GM12872 (cell line): ENCODE results near the gene SLC41A3.

ENCODE experiments used
- TF ChIP-seq, protein P1 (sequence below): IDR thresholded peaks from 3 replicates; pipeline ENCODE4 v1.5.1; 2011; ENCODE audit warnings: low read depth, mild to moderate bottlenecking, low read length, moderate library complexity; ENCODE audit not compliant: insufficient read depth

Gene SLC41A3

DNA sequence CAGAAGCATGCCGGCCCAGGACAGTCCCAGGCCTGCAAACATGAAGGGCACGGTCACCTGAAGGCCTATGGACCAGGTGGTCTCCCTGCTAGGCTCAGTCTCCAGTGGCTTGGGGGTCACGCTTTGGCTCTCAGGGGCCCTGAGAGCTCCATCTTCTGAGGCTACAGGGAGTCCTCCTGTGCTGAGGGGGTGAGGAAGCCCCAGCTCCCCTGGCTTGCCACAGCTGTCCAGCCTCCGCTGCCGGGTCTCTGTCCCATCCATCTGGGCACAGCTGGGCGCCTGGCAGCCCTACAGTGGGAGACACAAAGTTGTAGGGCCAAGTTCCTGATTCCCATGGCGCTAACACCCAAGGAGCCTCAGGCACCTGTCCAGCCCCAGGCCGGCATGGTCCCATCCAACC lies 16.0 kb downstream of the SLC41A3 start:
- TF ChIP-seq, protein P1, sequence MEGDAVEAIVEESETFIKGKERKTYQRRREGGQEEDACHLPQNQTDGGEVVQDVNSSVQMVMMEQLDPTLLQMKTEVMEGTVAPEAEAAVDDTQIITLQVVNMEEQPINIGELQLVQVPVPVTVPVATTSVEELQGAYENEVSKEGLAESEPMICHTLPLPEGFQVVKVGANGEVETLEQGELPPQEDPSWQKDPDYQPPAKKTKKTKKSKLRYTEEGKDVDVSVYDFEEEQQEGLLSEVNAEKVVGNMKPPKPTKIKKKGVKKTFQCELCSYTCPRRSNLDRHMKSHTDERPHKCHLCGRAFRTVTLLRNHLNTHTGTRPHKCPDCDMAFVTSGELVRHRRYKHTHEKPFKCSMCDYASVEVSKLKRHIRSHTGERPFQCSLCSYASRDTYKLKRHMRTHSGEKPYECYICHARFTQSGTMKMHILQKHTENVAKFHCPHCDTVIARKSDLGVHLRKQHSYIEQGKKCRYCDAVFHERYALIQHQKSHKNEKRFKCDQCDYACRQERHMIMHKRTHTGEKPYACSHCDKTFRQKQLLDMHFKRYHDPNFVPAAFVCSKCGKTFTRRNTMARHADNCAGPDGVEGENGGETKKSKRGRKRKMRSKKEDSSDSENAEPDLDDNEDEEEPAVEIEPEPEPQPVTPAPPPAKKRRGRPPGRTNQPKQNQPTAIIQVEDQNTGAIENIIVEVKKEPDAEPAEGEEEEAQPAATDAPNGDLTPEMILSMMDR: no peak

DNA sequence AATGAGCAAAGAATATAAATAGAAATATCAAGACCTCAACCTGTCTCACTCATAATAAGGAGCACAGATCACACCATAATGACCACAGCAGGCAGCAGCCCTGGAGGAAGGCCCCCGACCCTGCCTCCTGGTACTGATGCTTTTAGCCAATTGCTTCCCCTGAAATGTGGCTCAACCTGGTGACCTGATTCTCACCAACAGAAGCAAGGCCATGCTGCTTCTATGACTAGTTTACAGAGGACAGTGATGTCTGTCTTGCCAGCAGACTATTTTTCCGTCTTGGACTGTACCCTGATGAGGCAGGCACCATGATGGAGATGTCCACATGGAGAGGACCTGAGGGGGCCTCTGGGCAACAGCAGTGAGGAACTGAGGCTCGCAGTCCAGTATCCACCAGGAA lies 18.0 kb downstream of the SLC41A3 start:
- TF ChIP-seq, protein P1: no peak

DNA sequence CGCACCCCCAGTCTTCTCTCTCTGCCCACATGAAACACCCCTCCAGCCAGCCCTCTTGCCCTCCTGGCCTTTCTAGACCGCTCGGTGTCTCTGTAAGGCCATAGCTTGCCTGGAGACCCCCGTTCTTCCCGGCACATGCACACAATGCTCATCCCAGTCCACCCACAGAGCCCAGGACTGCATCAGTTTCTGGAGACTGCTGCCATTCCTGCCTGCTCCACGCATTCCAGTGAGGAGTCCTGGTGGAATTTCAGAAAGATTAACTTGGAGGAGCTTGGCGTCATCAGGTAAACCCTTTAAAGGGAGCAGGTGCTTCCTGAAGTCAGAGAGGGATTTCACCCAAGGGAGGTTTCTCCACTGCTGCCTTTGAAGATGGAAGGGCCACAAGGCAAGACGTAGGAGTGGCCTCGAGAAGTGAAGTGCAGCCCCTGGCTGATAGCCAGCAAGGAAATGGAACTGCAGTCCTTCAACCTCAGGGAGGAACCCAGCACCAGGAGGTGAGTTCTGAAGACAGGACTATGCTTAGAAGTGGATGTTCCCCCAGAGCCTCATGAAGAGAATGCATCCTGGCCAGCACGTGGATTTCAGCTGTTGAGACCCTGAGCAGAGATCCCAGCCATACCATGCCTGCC lies 19.2 kb downstream of the SLC41A3 start:
- TF ChIP-seq, protein P1: no peak

DNA sequence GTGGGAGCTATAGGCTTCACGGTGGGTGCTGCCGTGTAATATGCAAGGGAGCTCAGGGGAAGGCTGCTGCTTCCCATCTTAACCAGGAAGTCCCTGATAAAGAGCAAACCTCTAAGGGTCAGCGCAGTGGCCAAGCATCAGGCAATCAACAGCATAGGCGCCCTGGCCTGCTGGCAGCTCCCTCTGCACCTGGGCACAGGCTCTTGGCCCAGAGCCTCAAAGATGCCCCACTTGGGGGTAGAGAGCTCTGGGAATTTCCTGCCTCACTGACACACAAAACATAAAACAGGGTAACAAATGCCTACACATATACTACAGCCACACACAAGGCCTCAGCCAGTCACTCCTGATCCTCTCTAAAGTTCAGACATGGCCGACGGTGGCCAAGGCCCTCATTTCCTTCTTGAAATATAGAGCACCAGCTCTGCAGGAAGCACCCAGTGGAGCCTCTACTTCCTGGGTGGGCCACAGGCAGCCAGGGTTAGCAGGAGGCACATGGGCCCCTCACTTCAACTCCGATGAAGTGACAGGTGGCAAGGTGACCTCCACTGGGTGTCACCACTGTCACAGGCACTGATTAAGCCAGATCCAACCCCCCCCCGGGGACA lies 20.5 kb downstream of the SLC41A3 start:
- TF ChIP-seq, protein P1: no peak

DNA sequence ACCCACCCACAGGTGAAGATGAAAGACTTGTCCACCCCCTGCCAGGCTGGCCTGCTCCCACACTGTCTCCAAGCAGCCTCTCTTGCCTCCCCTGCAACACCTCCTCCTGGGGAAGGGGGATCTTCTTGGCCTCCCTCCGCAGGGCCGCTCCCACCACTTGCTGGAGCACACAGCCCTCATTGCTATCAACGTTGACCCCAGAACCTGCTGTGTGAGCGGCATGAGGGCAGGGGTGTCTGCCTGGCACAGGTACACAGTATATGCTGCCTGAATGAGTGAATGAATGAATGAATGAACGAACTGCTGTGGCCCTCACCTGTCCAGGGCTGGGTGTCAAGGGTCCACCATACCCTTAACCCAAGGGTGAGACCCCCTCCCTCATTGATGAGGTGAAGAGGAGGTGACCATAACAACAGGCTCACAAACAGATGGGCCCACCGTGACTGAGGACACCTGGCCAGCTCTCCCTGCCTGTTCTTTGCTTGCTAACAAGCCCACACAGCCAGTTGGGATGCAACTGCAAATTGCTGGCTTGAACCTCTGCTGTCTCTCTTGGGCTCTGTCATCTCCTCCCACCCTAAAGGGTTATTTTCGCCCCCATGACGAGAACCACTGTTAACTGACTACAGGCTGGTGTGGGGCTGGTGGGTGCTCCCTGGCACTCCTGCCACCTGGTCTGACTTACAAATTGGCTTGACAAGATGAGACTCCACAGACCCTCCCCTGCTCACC lies 22.5 kb downstream of the SLC41A3 start:
- TF ChIP-seq, protein P1: no peak

DNA sequence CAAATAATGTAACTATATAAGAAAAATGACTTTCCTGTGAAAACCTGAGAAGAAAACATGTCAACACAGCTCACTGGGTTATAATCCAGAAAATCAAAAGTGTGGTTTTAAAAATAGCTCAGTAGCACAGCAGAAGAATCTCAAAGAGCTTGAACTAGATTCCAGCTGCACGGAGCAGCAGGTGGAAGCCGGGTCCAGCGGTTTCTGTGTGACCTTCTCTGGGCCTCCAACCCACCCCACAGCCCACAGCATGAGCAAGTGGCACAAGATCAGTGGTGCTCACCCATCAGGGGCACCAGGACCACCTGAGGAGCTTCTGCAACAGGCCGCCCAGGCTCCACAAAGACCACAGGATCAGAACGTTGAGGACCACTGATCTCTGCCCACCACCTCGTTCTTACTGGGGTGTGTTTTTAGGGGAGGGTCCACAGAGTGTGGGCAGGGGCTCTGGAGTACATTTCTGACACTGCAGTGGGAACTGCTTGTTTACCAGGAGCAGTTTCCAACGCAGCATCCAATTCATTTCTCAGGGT lies 23.2 kb downstream of the SLC41A3 start:
- TF ChIP-seq, protein P1: no peak

DNA sequence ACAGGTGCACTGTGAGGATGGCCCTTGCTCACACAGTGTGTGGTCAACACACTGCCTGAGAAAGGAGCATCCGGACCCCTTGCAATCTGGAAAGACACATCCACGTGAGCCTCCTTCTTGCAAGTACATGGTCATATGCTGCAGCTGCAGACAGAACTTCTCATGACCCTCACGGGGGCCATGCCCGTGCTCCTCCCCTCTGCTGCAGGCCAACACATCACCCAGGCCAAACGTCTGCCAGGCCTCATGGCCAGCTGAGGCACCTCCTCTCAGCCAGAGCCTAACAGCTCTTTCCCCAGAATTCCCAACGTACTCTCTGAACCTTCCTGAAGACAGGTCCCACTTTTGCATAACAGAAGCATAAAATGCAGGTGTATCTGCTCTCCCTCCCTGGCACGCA lies 25.3 kb downstream of the SLC41A3 start:
- TF ChIP-seq, protein P1: no peak
